ENCODE results near the gene ITGA1. TPM values are rescaled to one million over a fixed set of nuclear protein-coding genes. Genes with fewer than 3 reads are reported as not detected.

ITGA1 gene
- total RNA-seq, 4 donors from 2014 or later: 219 to 326 (median 240) TPM

- WGBS, 2 donors (ENCODE audit: low coverage in 1 of 2): 29 to 92% methylated on average over 1 of the region's 1 CpG
- TF ChIP-seq POLR2AphosphoS5 (IDR thresholded peaks at IDR 0.05) (no peak), POLR2A (IDR thresholded peaks at IDR 0.05) (no peak), EP300 (IDR thresholded peaks at IDR 0.05) (no peak), CTCF (IDR thresholded peaks at IDR 0.05) (no peak)
- no peak overlapping the region for H3K27ac ChIP-seq
- ATAC-seq: no peak
- H3K4me1 ChIP-seq: peaks cover 0 to 13% (median 6%) of the 10 kb centered on the region in 3 donors
- H3K4me3 ChIP-seq: no peak overlapping the region
- H3K36me3 ChIP-seq: no peaks in the 10 kb centered on the region
- H3K9me3 ChIP-seq: no peaks in the 10 kb centered on the region
- H3K27me3 ChIP-seq: no peaks in the 10 kb centered on the region
Observed at GRCh38 chr5:52751137-52751536, 36.6 kb upstream of the ITGA1 start.

GRCh38 chr5:52754051-52754450 lies 33.7 kb upstream of the ITGA1 start:
- Histone ChIP-seq H3K4me1 (peaks cover 0 to 29% (median 7%) of the 10 kb centered on the region in 3 donors), H3K27me3 (no peaks in the 10 kb centered on the region), H3K9me3 (no peaks in the 10 kb centered on the region), H3K27ac (no peak overlapping the region), H3K4me3 (no peak overlapping the region), H3K36me3 (no peaks in the 10 kb centered on the region)
- 57 to 89% methylated on average over 2 of the region's 2 CpGs for WGBS, 2 donors (ENCODE audit: low coverage in 1 of 2)
- ATAC-seq: no peak
- no peak for TF ChIP-seq EP300 (IDR thresholded peaks at IDR 0.05)
- TF ChIP-seq POLR2AphosphoS5 (IDR thresholded peaks at IDR 0.05): no peak
- no peak for TF ChIP-seq CTCF (IDR thresholded peaks at IDR 0.05)
- no peak for TF ChIP-seq POLR2A (IDR thresholded peaks at IDR 0.05)

DNA sequence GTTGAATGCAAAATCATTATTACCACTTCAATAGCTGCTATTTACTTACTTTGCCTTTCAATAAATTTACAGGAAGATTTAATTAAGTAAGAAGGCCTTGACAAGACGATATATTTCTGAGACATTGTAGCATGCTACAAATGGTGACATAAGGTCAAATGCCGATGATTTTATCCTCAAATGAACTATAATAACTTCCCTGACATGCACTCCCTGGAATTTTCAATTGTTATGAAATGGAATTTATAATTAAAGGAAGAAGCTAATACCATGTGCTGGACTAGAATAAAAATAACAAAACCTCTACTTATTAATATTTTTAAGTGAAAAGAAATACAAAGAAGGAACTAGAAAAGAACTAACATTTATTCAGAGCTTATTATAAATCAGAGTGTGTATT lies 30.2 kb upstream of the ITGA1 start:
- WGBS, 2 donors (ENCODE audit: low coverage in 1 of 2): 17 to 37% methylated on average over 2 of the region's 2 CpGs
- Histone ChIP-seq H3K27ac (peak overlapping the region in 3 of 4 donors; percentile 18 to 59 (median 28)), H3K36me3 (no peaks in the 10 kb centered on the region), H3K4me1 (peaks cover 0 to 17% (median 3%) of the 10 kb centered on the region in 3 donors), H3K9me3 (no peaks in the 10 kb centered on the region), H3K27me3 (no peaks in the 10 kb centered on the region), H3K4me3 (no peak overlapping the region)
- no peak for ATAC-seq
- TF ChIP-seq POLR2A (IDR thresholded peaks at IDR 0.05): no peak
- no peak for TF ChIP-seq POLR2AphosphoS5 (IDR thresholded peaks at IDR 0.05)
- no peak for TF ChIP-seq EP300 (IDR thresholded peaks at IDR 0.05)
- no peak for TF ChIP-seq CTCF (IDR thresholded peaks at IDR 0.05)

GRCh38 chr5:52758014-52758413 lies 29.7 kb upstream of the ITGA1 start:
- peak overlapping the region; percentile 11 to 59 (median 28) for H3K27ac ChIP-seq
- no peaks in the 10 kb centered on the region for H3K27me3 ChIP-seq
- TF ChIP-seq EP300 (IDR thresholded peaks at IDR 0.05) (no peak), POLR2AphosphoS5 (IDR thresholded peaks at IDR 0.05) (no peak), POLR2A (IDR thresholded peaks at IDR 0.05) (no peak), CTCF (IDR thresholded peaks at IDR 0.05) (no peak)
- H3K4me3 ChIP-seq: no peak overlapping the region
- H3K4me1 ChIP-seq: peaks cover 0 to 16% (median 3%) of the 10 kb centered on the region in 3 donors
- no peaks in the 10 kb centered on the region for H3K36me3 ChIP-seq
- H3K9me3 ChIP-seq: no peaks in the 10 kb centered on the region
- no peak for ATAC-seq
- 92 to 96% methylated on average over 4 to 5 of the region's 5 CpGs for WGBS, 2 donors (ENCODE audit: low coverage in 1 of 2)

DNA sequence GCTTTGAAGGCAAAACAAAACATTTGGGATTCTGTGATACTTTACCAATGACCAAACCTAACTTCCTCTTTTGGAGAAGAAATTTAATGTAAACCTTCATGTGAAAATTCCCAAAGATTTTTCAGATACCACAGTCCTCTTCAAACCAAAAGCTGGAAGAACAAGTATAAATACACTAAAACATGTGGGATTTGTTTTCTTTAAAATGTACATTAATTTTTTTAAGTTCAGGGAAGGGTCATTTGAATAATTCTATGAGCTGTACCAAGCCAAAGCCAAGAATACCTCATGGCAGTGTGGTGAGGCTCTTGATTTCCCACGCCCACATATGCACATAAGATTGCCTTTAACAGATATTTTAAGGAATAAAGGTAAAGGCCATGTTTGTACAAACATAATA lies 28.4 kb upstream of the ITGA1 start:
- no peaks in the 10 kb centered on the region for H3K36me3 ChIP-seq
- no peak for ATAC-seq
- WGBS, 2 donors (ENCODE audit: low coverage in 1 of 2): 94 to 100% methylated on average over 1 of the region's 1 CpG
- H3K9me3 ChIP-seq: no peaks in the 10 kb centered on the region
- H3K27me3 ChIP-seq: no peaks in the 10 kb centered on the region
- no peak overlapping the region for H3K4me3 ChIP-seq
- TF ChIP-seq POLR2A (IDR thresholded peaks at IDR 0.05): no peak
- TF ChIP-seq POLR2AphosphoS5 (IDR thresholded peaks at IDR 0.05): no peak
- no peak for TF ChIP-seq CTCF (IDR thresholded peaks at IDR 0.05)
- TF ChIP-seq EP300 (IDR thresholded peaks at IDR 0.05): no peak
- H3K27ac ChIP-seq: no peak overlapping the region
- H3K4me1 ChIP-seq: peaks cover 0 to 16% (median 3%) of the 10 kb centered on the region in 3 donors
